Right lobe of liver (tissue), 6 donors: ENCODE results near the gene ACOT13. TPM values are rescaled to one million over a fixed set of nuclear protein-coding genes. Genes with fewer than 3 reads are reported as not detected.

ENCODE experiments used
- ATAC-seq, 4 donors: fragments of 200-7000 bp; cut with Tn5 transposase; one replicate each; pipeline ENCODE4 v1.9.1; 2020; ENCODE audit warnings: mild to moderate bottlenecking in 4 of 4, moderate library complexity in 4 of 4
- DNase-seq, 3 donors: peaks; one replicate each; pipeline ENCODE4 v3.0.0-alpha.2; 2020
- H3K27ac ChIP-seq, 3 donors: fragments of 200-600 bp; one replicate each; pipeline ENCODE4 v1.8.0; 2022
- H3K27me3 ChIP-seq, 2 donors: fragments of 200-600 bp; one replicate each; pipeline ENCODE4 v1.8.0; 2022
- H3K36me3 ChIP-seq, 4 donors: fragments of 200-600 bp; sonication (generic) in 1 of 4; one replicate each; pipeline versions ENCODE4 v1.5.1 to v1.8.0; 2017 to 2022; ENCODE audit warnings: control low read depth in 1 of 4
- H3K4me1 ChIP-seq, 4 donors: fragments of 200-600 bp; sonication (generic) in 1 of 4; one replicate each; pipeline versions ENCODE4 v1.5.1 to v1.8.0; 2017 to 2022; ENCODE audit warnings: control low read depth in 1 of 4
- H3K4me3 ChIP-seq, 3 donors: fragments of 200-600 bp; one replicate each; pipeline ENCODE4 v1.8.0; 2022
- H3K9me3 ChIP-seq, 4 donors: fragments of 200-600 bp; sonication (generic) in 1 of 4; one replicate each; pipeline versions ENCODE4 v1.5.1 to v1.8.0; 2017 to 2022; ENCODE audit warnings: control low read depth in 1 of 4
- CTCF ChIP-seq, 4 donors: fragments of 200-600 bp in 3 of 4; fragments of 450-650 bp in 1 of 4; IDR thresholded peaks; one replicate each; pipeline versions ENCODE4 v1.5.1 to v1.8.0; 2016 to 2022; ENCODE audit warnings: antibody characterized with exemption in 4 of 4, mild to moderate bottlenecking in 2 of 4
- POLR2A ChIP-seq: fragments of 450-650 bp; IDR thresholded peaks from one replicate; pipeline ENCODE4 v1.6.1; 2017; ENCODE audit warnings: antibody characterized with exemption, mild to moderate bottlenecking
- WGBS: methylation state at CpG from one replicate; pipeline ENCODE4 v1.1.6; 2018; ENCODE audit warnings: low coverage, low lambda C conversion rate; ENCODE audit not compliant: insufficient coverage; ENCODE audit errors: missing lambda C conversion rate; 5-methylcytosine and 5-hydroxymethylcytosine counted together
- intact Hi-C, 2 donors: fragments of 100-400 bp; cut with DNase I; formaldehyde crosslinking; loops; one replicate each; pipeline versions ENCODE4 v1.11.2 to v1.14.1; 2022
- total RNA-seq, 6 experiments: library from RNA; depleted of rRNA in 2 of 6; stranded (reverse); fragments of >200 nt in 2 of 6; fragmentation: NEBNext Ultra II Directional in 3 of 6; extraction: Animal tissue kit (Norgen Biotek cat#: 25700) in 3 of 6; gene quantifications; one replicate each; pipeline versions ENCODE4 v1.1.0 to v1.2.4, GENCODE V29; 2016 to 2023
- donor health status: DM: no; HTN: yes; CAD: no.
- donor health status: DM: no; HTN: no; CAD: no.
- donor health status: DM: no; HTN: no; CAD: no.
- donor health status: DM: no; HTN: yes; CAD: no.
- donor health status: DM: no; HTN: yes; CAD: no.

Gene ACOT13
- total RNA-seq, 6 experiments from 2014 or later = 14.0 to 53.6 (median 43.4) TPM

DNA sequence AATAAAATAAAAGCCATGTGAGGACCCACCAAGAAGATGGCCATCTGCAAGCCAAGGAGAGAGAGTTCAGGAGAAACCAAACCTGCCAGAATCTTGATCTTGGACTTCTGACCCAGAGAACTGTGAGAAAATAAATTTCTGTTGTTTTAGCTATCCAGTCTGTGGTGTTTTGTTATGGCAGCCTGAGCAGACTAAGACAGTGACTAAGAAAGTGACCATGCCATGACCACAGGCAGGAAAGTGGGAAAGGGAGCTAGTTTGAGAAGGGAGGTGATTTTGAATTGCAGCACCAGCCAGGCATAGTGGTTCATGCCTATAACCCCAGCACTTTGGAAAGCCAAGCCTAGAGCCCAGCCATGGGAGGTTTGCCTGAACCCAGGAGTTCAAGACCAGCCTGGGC is 74.0 kb downstream of the ACOT13 start:
- H3K4me1 ChIP-seq = no peaks in the 10 kb centered on the region
- TF ChIP-seq CTCF (IDR thresholded peaks at IDR 0.05) (no peak), POLR2A (no peak)

GRCh38 chr6:24742216-24742738 is 75.4 kb downstream of the ACOT13 start:
- no peak overlapping the region for H3K27ac ChIP-seq
- H3K4me1 ChIP-seq = no peaks in the 10 kb centered on the region
- no peak for ATAC-seq
- H3K4me3 ChIP-seq = no peak overlapping the region
- TF ChIP-seq CTCF (IDR thresholded peaks at IDR 0.05) (no peak), POLR2A (no peak)
- H3K27me3 ChIP-seq = no peaks in the 10 kb centered on the region
- no peaks in the 10 kb centered on the region for H3K9me3 ChIP-seq
- DNase-seq = no peak
- intact Hi-C loops = no loop called here
- WGBS = 75% methylated on average over 5 of the region's 5 CpGs
- H3K36me3 ChIP-seq = no peaks in the 10 kb centered on the region

More for the DNA sequence above, 74.0 kb downstream of the ACOT13 start:
- DNase-seq (no peak), ATAC-seq (no peak)
- H3K9me3 ChIP-seq = no peaks in the 10 kb centered on the region
- no peaks in the 10 kb centered on the region for H3K27me3 ChIP-seq
- H3K27ac ChIP-seq = no peak overlapping the region
- intact Hi-C loops = no loop called here
- H3K4me3 ChIP-seq = no peak overlapping the region
- no peaks in the 10 kb centered on the region for H3K36me3 ChIP-seq

GRCh38 chr6:24743265-24743943 is 76.5 kb downstream of the ACOT13 start:
- intact Hi-C loops = no loop called here
- no peak for TF ChIP-seq POLR2A
- no peak for TF ChIP-seq CTCF (IDR thresholded peaks at IDR 0.05)

DNA sequence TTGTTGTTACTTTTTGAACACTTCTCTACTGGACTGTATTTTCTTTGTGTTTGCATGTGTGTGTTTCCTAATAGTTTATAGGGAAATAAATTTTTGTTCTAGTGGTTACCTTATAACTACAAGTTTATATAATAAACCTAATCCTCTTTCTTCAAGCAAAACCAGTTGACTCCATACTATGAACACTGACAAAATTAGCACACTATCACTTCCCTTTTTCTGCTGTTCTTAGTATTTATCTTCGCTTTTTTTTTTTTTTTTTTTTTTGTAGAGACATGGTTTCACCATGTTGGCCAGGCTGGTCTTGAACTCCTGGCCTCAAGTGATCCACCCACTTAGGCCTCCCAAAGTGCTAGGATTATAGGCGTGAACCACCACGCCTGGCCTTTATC is 77.1 kb downstream of the ACOT13 start:
- TF ChIP-seq CTCF (IDR thresholded peaks at IDR 0.05) (no peak), POLR2A (no peak)
- Histone ChIP-seq H3K36me3 (no peaks in the 10 kb centered on the region), H3K27ac (peak overlapping the region in 2 of 3 donors; percentile 25 to 35), H3K4me3 (no peak overlapping the region), H3K4me1 (no peaks in the 10 kb centered on the region), H3K9me3 (no peaks in the 10 kb centered on the region), H3K27me3 (no peaks in the 10 kb centered on the region)
- WGBS = 61% methylated on average over 3 of the region's 3 CpGs
- intact Hi-C loops = no loop called here
- no peak for DNase-seq
- ATAC-seq = peak in 2 of 4 donors; percentile 19 to 30

More at GRCh38 chr6:24743265-24743943, 76.5 kb downstream of the ACOT13 start:
- Histone ChIP-seq H3K27me3 (no peaks in the 10 kb centered on the region), H3K4me1 (no peaks in the 10 kb centered on the region), H3K27ac (peak overlapping the region in 2 of 3 donors; percentile 25 to 35), H3K4me3 (no peak overlapping the region), H3K36me3 (no peaks in the 10 kb centered on the region), H3K9me3 (no peaks in the 10 kb centered on the region)
- DNase-seq (no peak), ATAC-seq (peak; percentile 53 to 74 (median 60))
- WGBS = 52% methylated on average over 2 of the region's 2 CpGs
